ENCODE results near the gene GABRD. TPM values are rescaled to one million over a fixed set of nuclear protein-coding genes. Genes with fewer than 3 reads are reported as not detected.

GABRD gene
- total and polyA plus RNA-seq, 2 donors (not counting 3 experiments of a cell fraction or from before 2014, with no cell fraction given) = not detected

DNA sequence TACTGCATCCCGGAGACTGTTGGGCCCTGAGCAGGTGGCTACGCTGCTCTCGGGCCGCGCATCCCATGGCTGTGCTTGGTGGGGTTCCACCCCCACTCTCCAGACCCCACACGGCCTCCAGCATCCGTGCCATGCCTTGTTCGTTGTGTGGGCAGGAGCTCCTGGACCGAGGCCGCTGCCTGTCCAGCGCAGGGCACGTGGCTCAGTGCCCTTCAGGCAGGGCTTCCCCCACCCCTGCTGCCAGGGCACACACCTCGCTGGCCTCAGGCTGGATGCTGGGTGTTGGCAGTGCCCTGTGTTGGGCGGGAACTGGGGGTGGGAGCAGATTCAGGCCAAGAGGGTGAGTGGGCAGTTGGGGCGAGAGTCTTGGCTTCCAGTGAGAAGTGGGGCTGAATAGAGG lies 40.9 kb downstream of the GABRD start:
- Histone ChIP-seq H3K4me2 (ENCODE audit: insufficient read depth, low read length) (no peak overlapping the region), H4K20me1 (replicated peaks; ENCODE audit: control insufficient read depth, extremely low read depth, insufficient read depth, low read length) (no peaks in the 10 kb centered on the region), H3K36me3 (ENCODE audit: control insufficient read depth in 2 of 2, extremely low read depth in 1 of 2, insufficient read depth in 2 of 2, low read length in 2 of 2) (no peaks in the 10 kb centered on the region), H3K27me3 (ENCODE audit: control insufficient read depth in 2 of 2, insufficient read depth in 2 of 2, low read length in 2 of 2) (no peaks in the 10 kb centered on the region), H3K9ac (replicated peaks; ENCODE audit: extremely low read depth, insufficient read depth, low read length) (no peak overlapping the region), H3K9me1 (replicated peaks; ENCODE audit: control insufficient read depth, extremely low read depth, insufficient read depth, low read length) (no peaks in the 10 kb centered on the region), H3K27ac (ENCODE audit: insufficient read depth, low read depth, low read length) (no peak overlapping the region), H3K79me2 (ENCODE audit: control insufficient read depth, insufficient read depth, low read length) (no peaks in the 10 kb centered on the region), H3K9me3 (replicated peaks; ENCODE audit: control insufficient read depth, insufficient read depth, low read length) (no peaks in the 10 kb centered on the region), H2AFZ (ENCODE audit: low read depth, low read length) (no peak overlapping the region), H3K4me3 (replicated peaks in 1 of 3; ENCODE audit: insufficient read depth in 1 of 3, low read depth in 1 of 3, low read length in 3 of 3) (no peak overlapping the region), H3K4me1 (ENCODE audit: control insufficient read depth, extremely low read depth, insufficient read depth, low read length) (no peaks in the 10 kb centered on the region)
- ChIA-PET POLR2A (no interaction called here), CTCF (interaction anchor here (1.1 kb wide), 1 partner anchor 15 kb away, joined by 4 read pairs; no protein-coding TSS in a partner anchor)
- no TSS peak for BruUV-seq (replicated peaks)
- DNase-seq (ENCODE audit: low read depth, low spot score) (no peak), FAIRE-seq (no peak)
- intact Hi-C loops (cut with micrococcal nuclease) (no loop called here), dilution Hi-C loops (cut with MboI; ENCODE audit: extremely low pct_ligation_motif_present, low sequenced_read_pairs) (no loop called here)
- TF ChIP-seq, protein P1, sequence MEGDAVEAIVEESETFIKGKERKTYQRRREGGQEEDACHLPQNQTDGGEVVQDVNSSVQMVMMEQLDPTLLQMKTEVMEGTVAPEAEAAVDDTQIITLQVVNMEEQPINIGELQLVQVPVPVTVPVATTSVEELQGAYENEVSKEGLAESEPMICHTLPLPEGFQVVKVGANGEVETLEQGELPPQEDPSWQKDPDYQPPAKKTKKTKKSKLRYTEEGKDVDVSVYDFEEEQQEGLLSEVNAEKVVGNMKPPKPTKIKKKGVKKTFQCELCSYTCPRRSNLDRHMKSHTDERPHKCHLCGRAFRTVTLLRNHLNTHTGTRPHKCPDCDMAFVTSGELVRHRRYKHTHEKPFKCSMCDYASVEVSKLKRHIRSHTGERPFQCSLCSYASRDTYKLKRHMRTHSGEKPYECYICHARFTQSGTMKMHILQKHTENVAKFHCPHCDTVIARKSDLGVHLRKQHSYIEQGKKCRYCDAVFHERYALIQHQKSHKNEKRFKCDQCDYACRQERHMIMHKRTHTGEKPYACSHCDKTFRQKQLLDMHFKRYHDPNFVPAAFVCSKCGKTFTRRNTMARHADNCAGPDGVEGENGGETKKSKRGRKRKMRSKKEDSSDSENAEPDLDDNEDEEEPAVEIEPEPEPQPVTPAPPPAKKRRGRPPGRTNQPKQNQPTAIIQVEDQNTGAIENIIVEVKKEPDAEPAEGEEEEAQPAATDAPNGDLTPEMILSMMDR (IDR thresholded peaks at IDR 0.05; ENCODE audit: extremely low read depth in 1 of 2, insufficient read depth in 1 of 2, low read depth in 1 of 2, low read length in 2 of 2) = no peak
- TF ChIP-seq GATA2 (IDR thresholded peaks at IDR 0.05; ENCODE audit: insufficient read depth, insufficient read length, low read depth, low read length) (no peak), JUN (IDR thresholded peaks at IDR 0.05; ENCODE audit: borderline replicate concordance, insufficient read depth, insufficient read length, low read depth) (no peak), MAX (IDR thresholded peaks at IDR 0.05; ENCODE audit: insufficient read depth, insufficient read length) (no peak), POLR2A (IDR thresholded peaks at IDR 0.05; ENCODE audit: low read depth, low read length) (no peak), MYC (IDR thresholded peaks at IDR 0.05; ENCODE audit: low read depth, low read length) (no peak), POLR2AphosphoS5 (IDR thresholded peaks at IDR 0.05; ENCODE audit: insufficient read depth, low read depth, low read length) (no peak), EZH2 (IDR thresholded peaks at IDR 0.05; ENCODE audit: borderline replicate concordance, low read depth, low read length, severe bottlenecking) (no peak), FOS (IDR thresholded peaks at IDR 0.05; ENCODE audit: borderline replicate concordance, insufficient read depth, low read length) (no peak)

Measured in endothelial cell of umbilical vein (primary cell).